SU-DHL-6 (cell line): ENCODE results near the gene ATP13A1.

Experiments
- CTCF ChIP-seq: fragments of 200-600 bp; sonication (generic); IDR thresholded peaks from one replicate; pipeline ENCODE4 v1.5.1; 2017; ENCODE audit warnings: antibody characterized with exemption, mild to moderate bottlenecking, low read length, moderate library complexity; ENCODE audit not compliant: insufficient read depth, poor library complexity, severe bottlenecking
- EZH2phosphoT487 ChIP-seq: fragments of 200-600 bp; sonication (generic), shearing (Covaris generic); conservative IDR thresholded peaks from 2 replicates; pipeline ENCODE4 v1.6.1; 2018; ENCODE audit warnings: mild to moderate bottlenecking, antibody characterized with exemption, low read length, moderate library complexity, mixed read lengths

- TF ChIP-seq CTCF (no peak), EZH2phosphoT487 (no peak)
Observed at GRCh38 chr19:19677579-19677978, 14.1 kb upstream of the ATP13A1 start.
